Liver (tissue), 9 donors: ENCODE results near the gene KCNMA1. TPM values are rescaled to one million over a fixed set of nuclear protein-coding genes. Genes with fewer than 3 reads are reported as not detected.

Experiments used
- DNase-seq: peaks from one replicate; pipeline ENCODE4 v3.0.0-alpha.2; 2017; ENCODE audit warnings: low spot score
- H3K27ac ChIP-seq, 2 donors: one replicate each; pipeline ENCODE4 v1.7.0; 2013; ENCODE audit warnings: inconsistent platforms in 2 of 2, low read length in 2 of 2, control low read depth in 1 of 2, low read depth in 1 of 2, mild to moderate bottlenecking in 1 of 2
- H3K27me3 ChIP-seq, 4 donors: one replicate each; pipeline versions ENCODE4 v1.6.1 to v1.7.0; 2013; ENCODE audit warnings: low read length in 3 of 4, inconsistent platforms in 1 of 4, mild to moderate bottlenecking in 1 of 4, moderate library complexity in 1 of 4; ENCODE audit not compliant: control insufficient read depth in 4 of 4, insufficient read depth in 4 of 4
- H3K36me3 ChIP-seq, 4 donors: one replicate each; pipeline versions ENCODE4 v1.6.1 to v1.7.0; 2013; ENCODE audit warnings: low read length in 3 of 4, mild to moderate bottlenecking in 3 of 4, low read depth in 1 of 4, moderate library complexity in 1 of 4; ENCODE audit not compliant: control insufficient read depth in 4 of 4, insufficient read depth in 3 of 4
- H3K4me1 ChIP-seq, 4 donors: one replicate each; pipeline versions ENCODE4 v1.6.1 to v1.7.0; 2013; ENCODE audit warnings: low read length in 3 of 4, mild to moderate bottlenecking in 3 of 4, moderate library complexity in 1 of 4; ENCODE audit not compliant: control insufficient read depth in 4 of 4, insufficient read depth in 4 of 4
- H3K4me3 ChIP-seq, 3 donors: one replicate each; pipeline versions ENCODE4 v1.6.1 to v1.7.0; 2013; ENCODE audit warnings: low read length in 3 of 3, control low read depth in 1 of 3, low read depth in 1 of 3, mild to moderate bottlenecking in 1 of 3
- H3K9ac ChIP-seq, 2 donors: one replicate each; pipeline ENCODE4 v1.7.0; 2013; ENCODE audit warnings: low read length in 2 of 2, mild to moderate bottlenecking in 2 of 2, moderate library complexity in 2 of 2, control low read depth in 1 of 2, low read depth in 1 of 2
- H3K9me3 ChIP-seq, 4 donors: one replicate each; pipeline versions ENCODE4 v1.6.1 to v1.7.0; 2013; ENCODE audit warnings: low read length in 3 of 4; ENCODE audit not compliant: control insufficient read depth in 4 of 4
- ATF3 ChIP-seq: IDR thresholded peaks from 2 replicates; pipeline ENCODE4 v1.6.1; 2016; ENCODE audit warnings: antibody characterized with exemption
- CTCF ChIP-seq: fragments of 150-350 bp; IDR thresholded peaks from 2 replicates; pipeline ENCODE4 v1.5.1; 2017; ENCODE audit warnings: improper control_type of control experiment, low read depth, low read length; ENCODE audit not compliant: missing input control
- EGR1 ChIP-seq, 2 donors: IDR thresholded peaks; 2 replicates each; pipeline ENCODE4 v1.6.1; 2016 to 2018; ENCODE audit warnings: antibody characterized with exemption in 2 of 2, low read depth in 2 of 2
- FOXA1 ChIP-seq: IDR thresholded peaks from 2 replicates; pipeline ENCODE4 v1.6.1; 2016; ENCODE audit warnings: antibody characterized with exemption
- FOXA2 ChIP-seq: IDR thresholded peaks from 2 replicates; pipeline ENCODE4 v1.6.1; 2016; ENCODE audit warnings: antibody characterized with exemption
- GABPA ChIP-seq, 2 donors: IDR thresholded peaks in 1 of 2; conservative IDR thresholded peaks in 1 of 2; 2 replicates each; pipeline ENCODE4 v1.6.1; 2016; ENCODE audit warnings: antibody characterized with exemption in 2 of 2, mild to moderate bottlenecking in 1 of 2, moderate library complexity in 1 of 2
- HNF4A ChIP-seq, 2 donors: conservative IDR thresholded peaks; 2 replicates each; pipeline ENCODE4 v1.6.1; 2016; ENCODE audit warnings: antibody characterized with exemption in 2 of 2, mild to moderate bottlenecking in 2 of 2
- HNF4G ChIP-seq: IDR thresholded peaks from 2 replicates; pipeline ENCODE4 v1.6.1; 2016; ENCODE audit warnings: antibody characterized with exemption
- JUND ChIP-seq, 2 donors: IDR thresholded peaks; 2 replicates each; pipeline ENCODE4 v1.6.1; 2016; ENCODE audit warnings: antibody characterized with exemption in 2 of 2
- MAX ChIP-seq: IDR thresholded peaks from 2 replicates; pipeline ENCODE4 v1.6.1; 2016; ENCODE audit warnings: antibody characterized with exemption
- NR2F2 ChIP-seq: IDR thresholded peaks from 2 replicates; pipeline ENCODE4 v1.6.1; 2016; ENCODE audit warnings: antibody characterized with exemption
- RAD21 ChIP-seq, 2 donors: IDR thresholded peaks; 2 replicates each; pipeline ENCODE4 v1.6.1; 2016; ENCODE audit warnings: antibody characterized with exemption in 2 of 2, mild to moderate bottlenecking in 2 of 2
- REST ChIP-seq: IDR thresholded peaks from 2 replicates; pipeline ENCODE4 v1.6.1; 2016; ENCODE audit warnings: antibody characterized with exemption, mild to moderate bottlenecking
- RXRA ChIP-seq, 2 donors: IDR thresholded peaks; 2 replicates each; pipeline ENCODE4 v1.6.1; 2017 to 2018; ENCODE audit warnings: antibody characterized with exemption in 2 of 2, mild to moderate bottlenecking in 1 of 2
- SP1 ChIP-seq: IDR thresholded peaks from 2 replicates; pipeline ENCODE4 v1.6.1; 2018; ENCODE audit warnings: antibody characterized with exemption, mild to moderate bottlenecking
- TAF1 ChIP-seq: conservative IDR thresholded peaks from 2 replicates; pipeline ENCODE4 v1.6.1; 2016; ENCODE audit warnings: antibody characterized with exemption, mild to moderate bottlenecking
- YY1 ChIP-seq: IDR thresholded peaks from 2 replicates; pipeline ENCODE4 v1.6.1; 2016; ENCODE audit warnings: antibody characterized with exemption, mild to moderate bottlenecking
- ZBTB33 ChIP-seq: IDR thresholded peaks from 2 replicates; pipeline ENCODE4 v1.6.1; 2016; ENCODE audit warnings: antibody characterized with exemption
- WGBS: extraction: QIAGEN DNeasy Blood & Tissue Kit; methylation state at CpG from one replicate; pipeline ENCODE4 v1.1.7; 2013; 5-methylcytosine and 5-hydroxymethylcytosine counted together
- polyA plus RNA-seq, 2 donors: library from polyadenylated mRNA; stranded (reverse) in 1 of 2; unstranded in 1 of 2; fragments of 200-250 nt in 1 of 2; fragments of >200 nt in 1 of 2; fragmentation: Nextera tagmentation in 1 of 2; extraction: Ambion mirVana in 1 of 2; gene quantifications; one replicate each; pipeline versions ENCODE4 v1.2.1 to v1.2.3, GENCODE V29; 2013 to 2015
- total RNA-seq, 2 donors: library from RNA; depleted of rRNA; stranded (reverse); fragments of >200 nt; gene quantifications; one replicate each; pipeline ENCODE4 v1.2.3, GENCODE V29; 2014
- donor health status: healthy.
- donor health status: healthy.
- donor health status: healthy.
- donor health status: healthy.
- donor health status: healthy.

KCNMA1 gene
- total and polyA plus RNA-seq, 4 donors, result 2.5 to 9.7 (median 4.7) TPM

GRCh38 chr10:77068272-77068671 lies 569.3 kb downstream of the KCNMA1 start (continued):
- TF ChIP-seq REST (no peak), FOXA1 (no peak), GABPA (IDR thresholded peaks at IDR 0.05 in 1 of 2, conservative IDR thresholded peaks at IDR 0.05 in 1 of 2) (no peak), NR2F2 (no peak), EGR1 (IDR thresholded peaks at IDR 0.05; ENCODE audit: low read depth in 2 of 2) (no peak), JUND (IDR thresholded peaks at IDR 0.05) (no peak), SP1 (no peak)

- WGBS, result 96% methylated on average over 3 of the region's 3 CpGs
- H3K27ac ChIP-seq, result no peak overlapping the region
- H3K36me3 ChIP-seq, result peaks cover 0 to 8% (median 1%) of the 10 kb centered on the region in 4 donors
- no peak overlapping the region for H3K4me3 ChIP-seq
- no peaks in the 10 kb centered on the region for H3K27me3 ChIP-seq
- DNase-seq, result no peak
- H3K4me1 ChIP-seq, result no peaks in the 10 kb centered on the region
- no peaks in the 10 kb centered on the region for H3K9me3 ChIP-seq
- H3K9ac ChIP-seq, result no peak overlapping the region
- TF ChIP-seq EGR1 (IDR thresholded peaks at IDR 0.05; ENCODE audit: low read depth in 2 of 2), result no peak
- TF ChIP-seq GABPA (IDR thresholded peaks at IDR 0.05 in 1 of 2, conservative IDR thresholded peaks at IDR 0.05 in 1 of 2), result no peak
- TF ChIP-seq YY1, result no peak
- no peak for TF ChIP-seq RAD21 (IDR thresholded peaks at IDR 0.05)
- TF ChIP-seq ATF3, result no peak
- no peak for TF ChIP-seq HNF4A (conservative IDR thresholded peaks at IDR 0.05)
- TF ChIP-seq RXRA (IDR thresholded peaks at IDR 0.05), result no peak
- no peak for TF ChIP-seq FOXA1
- no peak for TF ChIP-seq ZBTB33
- no peak for TF ChIP-seq SP1
- TF ChIP-seq JUND (IDR thresholded peaks at IDR 0.05), result no peak
- TF ChIP-seq TAF1, result no peak
- TF ChIP-seq FOXA2, result no peak
- no peak for TF ChIP-seq CTCF
- no peak for TF ChIP-seq HNF4G
- no peak for TF ChIP-seq MAX
- no peak for TF ChIP-seq REST
- TF ChIP-seq NR2F2, result no peak
Observed at GRCh38 chr10:77062381-77062780, 575.2 kb downstream of the KCNMA1 start.
